NCI-H446 (cell line): ENCODE data around the gene PRDM16.

ENCODE experiments used
- DNase-seq, 2 experiments: peaks; one replicate each; lab custom pipeline; 2025; lab: John Stamatoyannopoulos, UW

PRDM16 gene

GRCh38 chr1:3431266-3431665, 362.3 kb downstream of the PRDM16 start:
- no peak for DNase-seq

DNA sequence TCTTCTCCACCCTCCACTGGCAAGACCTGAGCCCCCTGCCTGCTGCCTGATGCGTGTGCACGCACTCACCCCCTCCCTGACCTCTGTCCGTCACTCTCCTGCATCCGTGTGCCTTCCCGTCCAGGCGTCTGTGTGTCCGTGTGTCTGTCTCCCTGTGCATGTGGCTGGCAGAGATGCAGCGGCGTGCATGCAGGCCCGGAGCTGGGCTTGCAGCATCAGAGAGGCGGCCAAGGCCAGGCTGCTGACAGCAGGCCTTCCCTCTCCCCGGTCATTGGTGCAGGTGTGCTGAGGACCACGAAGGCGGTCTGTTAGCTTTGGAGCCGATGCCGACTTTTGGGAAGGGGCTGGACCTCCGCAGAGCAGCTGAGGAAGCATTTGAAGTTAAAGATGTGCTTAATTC, 362.7 kb downstream of the PRDM16 start:
- DNase-seq = no peak

GRCh38 chr1:3432306-3432705, 363.3 kb downstream of the PRDM16 start:
- no peak for DNase-seq

GRCh38 chr1:3433076-3433475, 364.1 kb downstream of the PRDM16 start:
- DNase-seq = no peak

GRCh38 chr1:3433596-3434320, 364.8 kb downstream of the PRDM16 start:
- DNase-seq = no peak

DNA sequence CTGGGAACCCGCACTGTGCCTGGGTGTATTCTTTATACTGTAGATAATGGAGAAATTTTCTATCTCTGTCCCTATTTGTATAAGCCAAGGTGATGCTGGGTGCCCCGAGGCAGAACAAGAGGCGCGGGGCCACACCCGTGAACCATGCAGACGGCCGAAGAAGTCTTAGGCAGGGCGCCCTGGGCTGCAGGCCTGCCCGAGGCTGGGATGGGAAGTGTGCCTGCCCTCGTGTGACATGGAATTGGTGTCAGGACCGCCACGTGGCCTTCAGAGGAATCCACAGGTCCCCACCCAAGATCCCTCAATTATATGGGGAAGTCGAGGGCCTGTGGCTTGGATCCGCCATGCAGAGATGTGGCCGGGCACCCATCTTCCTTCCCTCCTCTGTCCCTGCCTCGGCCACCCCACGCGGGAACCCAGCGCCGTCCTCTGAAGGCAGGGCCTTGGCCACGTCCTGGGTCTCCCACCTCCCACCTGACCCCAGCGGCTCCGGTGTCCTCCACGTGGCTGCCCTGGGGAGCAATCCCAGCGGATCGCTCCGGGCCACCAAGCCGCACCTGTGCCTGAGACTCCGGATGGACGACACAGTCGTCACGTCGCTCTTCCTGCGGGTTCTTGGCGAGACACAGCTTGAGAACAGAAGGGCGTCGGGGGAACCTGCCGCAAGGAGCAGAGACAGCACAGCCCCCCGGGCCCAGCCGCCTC, 365.6 kb downstream of the PRDM16 start:
- DNase-seq = no peak

DNA sequence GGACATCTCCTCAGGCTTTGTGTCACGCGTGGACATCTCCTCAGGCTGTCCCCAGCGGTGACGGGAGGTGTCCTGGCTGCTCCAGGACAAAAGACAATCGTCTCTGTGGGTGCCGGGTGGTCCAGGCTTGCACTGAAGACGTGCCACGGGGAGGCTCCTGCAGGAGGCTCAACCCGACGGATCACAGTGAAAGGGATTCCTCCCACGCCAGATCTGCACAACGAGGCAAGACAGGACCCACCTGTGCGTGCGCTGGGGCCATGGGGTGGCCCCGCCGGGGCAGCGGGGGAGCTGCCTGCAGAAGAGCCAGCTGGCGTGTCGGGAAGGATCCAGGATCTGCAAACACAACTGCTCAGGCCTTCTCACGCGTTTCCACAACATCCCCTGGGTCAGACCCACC, 366.7 kb downstream of the PRDM16 start:
- DNase-seq = no peak

DNA sequence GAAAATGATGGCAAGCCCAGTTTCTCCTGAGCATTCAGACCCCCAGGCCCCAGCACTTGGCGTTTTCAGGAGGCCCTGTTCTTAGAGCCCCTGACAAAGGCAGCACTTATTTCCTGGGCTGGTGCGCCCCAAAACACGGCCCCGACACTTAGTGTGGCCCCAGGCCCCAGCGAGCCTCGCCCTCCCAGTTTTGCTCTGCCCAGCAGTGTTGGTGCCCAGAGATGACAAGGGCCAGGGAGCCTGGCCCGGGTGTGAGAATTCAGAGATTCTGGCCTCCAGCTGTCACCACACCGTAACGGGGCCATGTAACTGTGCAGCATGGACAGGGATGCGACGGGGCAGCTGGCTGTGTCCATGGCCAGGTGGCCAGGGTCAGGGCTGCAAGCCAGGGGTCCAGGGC, 367.4 kb downstream of the PRDM16 start:
- no peak for DNase-seq

- no peak for DNase-seq
Measured at GRCh38 chr1:3436901-3437300, 367.9 kb downstream of the PRDM16 start.

- no peak for DNase-seq
Measured at GRCh38 chr1:3438661-3439180, 369.7 kb downstream of the PRDM16 start.

- no peak for DNase-seq
Measured at GRCh38 chr1:3439346-3440299, 370.6 kb downstream of the PRDM16 start.

DNA sequence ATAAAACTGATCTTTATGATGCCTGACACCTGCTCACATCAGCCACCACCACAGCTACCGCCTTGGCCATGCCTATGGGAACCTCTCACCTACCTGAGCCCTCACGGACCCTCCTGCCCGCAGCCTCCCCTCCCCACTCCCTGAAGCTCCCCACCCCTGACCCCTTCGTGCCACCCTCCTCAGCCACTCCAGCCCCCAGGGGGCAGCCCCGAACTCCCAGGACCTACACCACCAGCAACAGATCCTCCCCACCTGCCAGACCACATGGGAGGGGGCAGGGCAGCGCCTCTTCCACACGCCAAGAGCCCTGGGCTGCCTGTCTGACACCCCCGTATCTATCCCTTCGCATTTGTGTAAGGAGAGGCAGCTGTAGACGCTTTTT, 371.3 kb downstream of the PRDM16 start:
- no peak for DNase-seq

GRCh38 chr1:3440711-3441409, 371.9 kb downstream of the PRDM16 start:
- no peak for DNase-seq

GRCh38 chr1:3441410-3441847, 372.4 kb downstream of the PRDM16 start:
- no peak for DNase-seq

DNA sequence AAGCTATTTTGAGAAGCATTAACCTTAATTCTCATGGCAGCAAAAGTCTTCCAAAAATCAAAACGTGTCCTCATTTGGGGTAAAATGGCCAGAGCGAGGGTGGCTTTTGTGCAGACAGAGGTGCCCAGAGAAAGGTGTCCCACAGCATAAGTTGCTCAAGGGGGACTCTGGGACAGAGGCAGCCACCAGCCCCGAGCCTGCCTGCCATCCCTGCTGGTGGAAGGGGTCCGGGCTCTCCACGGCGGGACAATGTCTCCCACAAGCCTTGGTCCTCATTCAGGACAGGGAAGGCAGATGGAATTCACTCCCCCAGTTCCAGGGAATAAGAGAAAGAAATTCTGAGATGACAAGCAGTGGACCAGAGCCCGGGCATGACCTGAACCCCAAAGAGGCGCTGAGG, 372.9 kb downstream of the PRDM16 start:
- no peak for DNase-seq

DNA sequence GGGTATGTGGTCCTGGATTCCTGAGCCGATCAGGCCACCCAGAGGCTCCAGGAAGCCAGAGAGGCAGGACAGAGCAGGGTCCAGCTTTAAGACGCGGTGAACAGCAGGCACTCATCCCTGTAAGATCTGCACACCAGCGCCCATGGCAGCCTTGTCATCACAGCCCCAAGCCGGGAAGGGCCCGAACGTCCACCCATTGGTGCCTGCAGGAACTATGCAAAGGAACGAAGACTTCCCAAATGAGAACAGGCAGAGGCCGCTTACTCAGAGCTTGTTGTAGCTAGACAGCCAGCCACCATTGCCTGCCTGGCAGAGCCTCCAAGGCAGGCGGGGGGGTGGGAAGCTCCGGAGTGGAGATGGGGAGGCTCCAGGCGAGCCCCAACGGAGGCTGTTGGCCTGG, 373.3 kb downstream of the PRDM16 start:
- no peak for DNase-seq

DNA sequence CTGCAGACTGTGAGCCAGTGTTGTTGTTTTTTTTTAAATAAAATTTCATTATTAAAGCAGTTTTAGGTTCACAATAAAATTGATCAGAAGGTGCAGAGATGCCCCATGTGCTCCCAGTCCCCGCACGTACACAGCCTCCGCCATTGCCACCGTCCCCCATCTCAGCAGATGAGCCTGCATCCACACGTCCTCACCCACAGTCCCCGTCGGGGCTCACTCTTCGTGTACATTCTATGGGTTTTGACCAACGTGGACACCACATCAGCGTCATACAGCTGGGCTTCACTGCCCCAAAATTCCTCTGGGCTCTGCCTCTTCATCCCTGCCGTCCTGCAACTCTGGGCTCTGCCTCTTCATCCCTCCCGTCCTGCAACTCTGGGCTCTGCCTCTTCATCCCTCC, 373.9 kb downstream of the PRDM16 start:
- DNase-seq = no peak

GRCh38 chr1:3443807-3444206, 374.8 kb downstream of the PRDM16 start:
- DNase-seq = no peak

- no peak for DNase-seq
Measured at GRCh38 chr1:3444298-3444697, 375.3 kb downstream of the PRDM16 start.

GRCh38 chr1:3444736-3445135, 375.7 kb downstream of the PRDM16 start:
- DNase-seq = no peak

- DNase-seq = no peak
Measured at GRCh38 chr1:3450202-3450863, 381.3 kb downstream of the PRDM16 start.
